Hepatocyte (in vitro differentiated cells): ENCODE measurements around the gene WNT11.

Experiments
- CTCF ChIP-seq: fragments of 200-600 bp; sonication (generic); IDR thresholded peaks from 2 replicates; pipeline ENCODE4 v1.5.1; 2016; ENCODE audit warnings: antibody characterized with exemption, mild to moderate bottlenecking; ENCODE audit not compliant: poor library complexity
- EZH2 ChIP-seq: fragments of 200-600 bp; sonication (generic); IDR thresholded peaks from 2 replicates; pipeline ENCODE4 v1.6.1; 2016; ENCODE audit warnings: antibody characterized with exemption, mild to moderate bottlenecking, borderline replicate concordance
- EZH2phosphoT487 ChIP-seq: fragments of 200-600 bp; sonication (generic); IDR thresholded peaks from one replicate; pipeline ENCODE4 v1.6.1; 2018; ENCODE audit warnings: antibody characterized with exemption, mild to moderate bottlenecking, low read depth, moderate library complexity; ENCODE audit not compliant: unreplicated experiment, severe bottlenecking

- TF ChIP-seq CTCF (no peak), EZH2 (no peak), EZH2phosphoT487 (no peak)
These were observed 35.9 kb upstream of the WNT11 start for GRCh38 chr11:76242004-76242779.
